GM18499 (cell line): ENCODE data around the gene DCLRE1B.
"Not testable (repeated sequence)": the region's sequence is repeated elsewhere in the genome, so short reads cannot be mapped to it uniquely, and the experiment has no call there.

Experiments used
- ATAC-seq: cut with Tn5 transposase; IDR thresholded peaks from one replicate; pipeline ENCODE4 v1.9.1; 2021; ENCODE audit warnings: moderate number of reproducible peaks; ENCODE audit not compliant: insufficient read depth, unreplicated experiment

The DCLRE1B gene

GRCh38 chr1:113945329-113945728 lies 40.2 kb downstream of the DCLRE1B start:
- no peak for ATAC-seq

- no peak for ATAC-seq
Observed at GRCh38 chr1:113946112-113946511, 41.0 kb downstream of the DCLRE1B start.

GRCh38 chr1:113946678-113947387 lies 41.7 kb downstream of the DCLRE1B start:
- no peak for ATAC-seq

DNA sequence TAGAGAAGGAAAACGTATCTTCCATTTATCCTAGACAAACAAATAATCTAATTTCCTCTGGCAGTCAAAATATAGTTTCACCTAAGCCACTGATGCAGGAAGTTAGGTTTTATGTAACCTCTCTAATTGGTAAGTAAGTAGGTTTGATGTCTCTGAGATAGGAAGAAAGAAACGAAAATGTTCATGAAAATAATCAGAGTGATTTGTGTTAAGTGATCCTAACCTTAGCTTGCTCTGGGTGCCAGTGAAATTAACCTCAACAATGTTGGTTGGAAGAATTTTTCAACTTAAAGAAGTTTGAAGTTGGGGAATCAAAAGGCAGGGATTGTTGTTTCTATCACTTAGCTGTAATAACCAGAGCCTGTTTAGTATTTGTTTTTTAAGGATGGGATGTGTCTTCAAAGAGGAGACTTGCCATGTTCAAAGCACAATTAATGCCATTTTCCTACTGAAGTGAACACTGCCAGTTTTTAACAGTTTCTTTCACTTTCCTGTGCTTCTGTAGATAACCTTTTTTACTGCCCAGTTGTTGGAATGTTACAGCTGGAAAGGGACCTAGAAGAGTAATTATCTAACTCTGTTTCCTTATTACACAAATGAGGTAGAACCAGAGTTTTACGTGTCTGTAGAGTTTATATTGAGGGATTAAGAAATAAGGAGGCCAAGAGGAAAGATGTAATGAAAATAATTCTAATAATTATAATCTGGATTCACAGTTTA lies 42.4 kb downstream of the DCLRE1B start:
- ATAC-seq, result no peak

DNA sequence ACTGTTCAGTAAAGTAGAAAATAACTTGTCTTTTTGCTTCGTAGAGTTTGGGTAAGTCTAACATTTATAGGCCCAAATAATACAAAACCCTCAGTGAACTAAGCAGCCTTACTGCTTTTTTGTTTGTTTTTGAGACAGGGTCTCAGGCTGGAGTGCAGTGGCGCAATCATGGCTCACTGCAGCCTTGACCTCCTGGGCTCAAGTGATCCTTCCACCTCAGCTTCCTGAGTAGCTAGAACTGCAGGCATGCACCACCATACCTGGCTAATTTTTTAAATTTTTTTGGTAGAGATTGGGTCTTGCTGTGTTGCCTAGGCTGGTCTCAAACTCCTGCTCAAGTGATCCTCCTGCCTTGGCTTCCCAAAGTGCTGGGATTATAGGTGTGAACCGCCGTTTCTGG lies 43.0 kb downstream of the DCLRE1B start:
- ATAC-seq, result not testable (repeated sequence)

DNA sequence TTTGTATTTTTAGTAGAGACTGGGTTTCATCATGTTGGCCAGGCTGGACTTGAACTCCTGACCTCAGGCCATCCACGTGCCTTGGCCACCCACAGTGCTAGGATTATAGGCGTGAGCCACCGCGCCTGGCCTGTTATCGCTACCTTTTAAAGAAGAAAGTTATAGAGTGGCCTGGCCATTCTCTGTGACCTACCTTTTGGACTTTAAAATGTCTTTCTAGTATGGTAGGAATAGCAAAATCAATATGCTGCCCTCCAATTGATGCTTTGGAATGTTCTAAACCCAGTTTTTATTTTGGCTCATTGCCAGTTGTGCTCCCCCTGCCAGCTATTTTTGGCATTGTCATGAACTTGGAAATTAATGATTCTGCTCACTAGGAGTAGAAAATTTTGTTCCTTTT lies 43.9 kb downstream of the DCLRE1B start:
- ATAC-seq, result no peak

GRCh38 chr1:113950908-113951307 lies 45.8 kb downstream of the DCLRE1B start:
- ATAC-seq, result no peak

DNA sequence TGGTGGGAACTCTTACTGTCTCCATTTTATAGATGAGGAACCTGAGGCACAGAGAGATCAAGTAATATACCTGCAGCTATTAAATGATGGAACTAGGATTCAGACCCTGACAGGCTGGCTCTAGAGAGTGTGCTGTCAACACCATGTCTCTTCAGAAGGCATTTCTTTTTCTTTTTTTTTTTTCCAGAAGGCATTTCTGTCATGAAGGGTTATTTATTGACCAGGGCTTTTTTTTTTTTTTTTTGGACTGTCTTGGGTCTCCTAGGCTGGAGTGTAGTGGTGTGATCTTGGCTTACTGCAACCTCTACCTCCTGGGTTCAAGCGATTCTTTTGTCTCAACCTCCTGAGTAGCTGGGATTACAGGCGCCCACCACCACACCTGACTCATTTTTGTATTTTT lies 46.6 kb downstream of the DCLRE1B start:
- ATAC-seq, result no peak

GRCh38 chr1:113957984-113958383 lies 52.9 kb downstream of the DCLRE1B start:
- no peak for ATAC-seq

GRCh38 chr1:113958691-113959090 lies 53.6 kb downstream of the DCLRE1B start:
- ATAC-seq, result no peak

GRCh38 chr1:113963281-113963906 lies 58.3 kb downstream of the DCLRE1B start:
- no peak for ATAC-seq
